GM21723 (cell line): Measurements from ENCODE around the gene DPM2.

Experiments used
- ATAC-seq: cut with Tn5 transposase; IDR thresholded peaks from one replicate; pipeline ENCODE4 v1.9.1; 2021; ENCODE audit warnings: mild to moderate bottlenecking, moderate library complexity; ENCODE audit not compliant: unreplicated experiment

DPM2 gene

DNA sequence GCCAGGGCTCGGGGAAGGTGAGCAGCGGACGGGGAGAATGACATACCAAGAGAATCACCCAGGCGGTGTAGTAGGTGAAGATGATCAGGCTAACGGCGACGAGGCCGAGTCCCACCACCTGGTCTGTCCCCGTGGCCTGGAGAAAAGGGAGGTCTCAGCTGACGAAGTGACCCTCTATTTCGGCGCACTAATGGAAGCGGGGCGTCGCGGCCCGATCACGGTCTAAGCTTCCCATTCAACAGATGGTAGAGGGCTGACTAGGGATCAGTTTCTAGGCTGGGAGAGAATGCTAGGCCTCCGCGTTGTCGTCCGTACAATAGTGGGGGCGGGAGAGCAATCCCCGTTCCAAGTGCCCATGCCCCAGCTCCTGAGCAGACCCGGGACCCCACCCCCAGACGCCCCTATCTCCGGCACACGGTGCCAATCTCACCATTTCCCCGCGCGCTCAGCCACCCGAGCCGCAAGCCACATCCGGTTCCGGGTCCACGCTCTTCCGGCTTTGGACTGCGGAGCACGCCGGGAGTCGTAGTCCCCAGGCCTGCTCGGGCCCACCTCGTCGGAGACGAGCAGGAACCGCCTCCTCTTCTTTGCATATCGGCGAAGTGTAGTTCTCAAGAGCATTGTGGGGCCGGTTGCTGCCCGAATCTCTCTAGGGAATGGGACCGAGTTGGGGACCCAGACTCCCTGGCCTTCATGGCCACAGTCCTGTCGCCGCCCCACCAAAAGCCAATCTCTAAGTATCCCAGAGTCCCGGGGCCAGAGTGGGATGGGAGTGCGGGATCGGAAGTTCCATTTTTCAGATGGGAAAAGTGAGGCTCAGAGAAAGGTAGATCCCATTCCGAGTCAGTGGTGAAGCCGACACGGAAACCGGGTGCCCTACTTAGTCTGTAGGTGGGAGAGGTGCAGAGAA is at the start of gene DPM2:
Gene DPM2 (minus strand): TSS at position 467 of the 910 bp plus-strand sequence. CDS start 34 bp downstream, at position 433.
- peak; percentile 83 for ATAC-seq

DNA sequence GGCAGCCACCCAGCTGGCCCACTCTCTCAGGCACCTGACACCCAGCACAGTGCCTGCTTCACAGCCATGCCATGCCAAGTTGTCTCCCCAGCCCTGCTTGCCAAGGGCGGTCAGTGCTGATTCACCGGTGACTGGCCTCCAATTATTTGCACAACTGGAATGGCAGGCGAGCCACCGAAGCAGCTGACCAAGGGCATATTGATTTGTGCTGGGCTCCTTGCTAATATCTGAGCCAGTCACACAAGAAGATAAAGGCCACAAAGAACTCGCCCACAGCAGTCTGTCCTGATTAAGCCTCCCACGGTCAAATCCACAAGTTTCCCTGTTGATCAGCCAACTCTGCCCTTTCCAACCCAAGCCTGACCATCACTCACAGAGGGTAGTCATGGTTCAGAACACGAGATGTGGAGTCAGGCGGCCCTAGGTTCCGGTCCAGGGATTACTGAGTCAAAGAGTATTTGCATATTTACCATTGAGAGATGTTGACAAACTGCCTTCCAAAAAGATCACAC is 49.5 kb upstream of the DPM2 start:
- ATAC-seq = no peak

- ATAC-seq = no peak
Measured at GRCh38 chr9:127985011-127985410, 47.4 kb upstream of the DPM2 start.

- no peak for ATAC-seq
Measured at GRCh38 chr9:127983847-127984289, 46.2 kb upstream of the DPM2 start.

DNA sequence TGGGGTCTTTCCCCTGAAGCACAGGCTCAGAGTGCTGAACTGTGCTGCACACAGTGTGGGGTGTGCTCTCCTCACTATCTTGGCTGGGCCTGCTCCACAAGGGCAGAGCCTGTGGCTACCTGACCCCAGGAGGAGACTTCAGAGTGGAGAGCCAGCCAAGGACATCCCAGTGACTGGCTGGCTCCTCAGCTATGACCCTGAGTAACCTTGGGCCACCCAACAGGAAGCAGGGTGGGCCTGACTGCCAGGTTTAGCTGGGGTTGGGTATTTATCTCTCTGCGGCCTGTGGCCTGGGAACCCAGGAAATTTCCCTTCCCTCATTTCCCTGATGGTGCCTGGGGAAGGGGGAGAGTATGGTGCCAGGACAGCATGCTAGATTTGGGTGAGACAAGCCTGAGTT is 45.3 kb upstream of the DPM2 start:
- ATAC-seq = no peak

DNA sequence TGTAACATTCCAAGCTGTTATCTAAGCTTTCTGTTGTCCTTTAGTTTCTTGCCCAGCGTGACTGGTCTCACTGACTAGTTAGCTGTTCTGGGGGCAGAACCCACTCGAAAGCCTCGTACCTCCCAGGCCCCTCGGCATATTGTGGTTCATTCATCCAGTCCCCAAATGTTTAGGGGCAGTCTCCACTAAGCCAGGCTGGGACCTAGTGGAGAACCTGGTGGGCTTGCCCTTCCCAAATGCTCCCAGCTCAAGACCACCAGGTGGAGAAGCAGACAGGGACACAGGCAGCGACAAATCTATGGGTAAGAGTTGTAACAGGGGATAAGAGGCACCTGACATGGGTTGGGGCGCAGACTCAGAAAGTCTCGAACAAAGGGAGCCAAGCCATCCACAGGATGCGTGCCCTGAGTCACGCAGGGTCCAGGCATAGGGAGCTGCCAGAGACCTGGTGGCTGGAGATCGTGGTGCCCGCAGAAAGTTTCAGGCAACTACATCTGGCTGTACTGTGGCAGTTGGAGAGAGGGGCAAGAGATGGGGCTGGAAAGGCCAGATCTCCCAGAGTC is 44.0 kb upstream of the DPM2 start:
- ATAC-seq = no peak

DNA sequence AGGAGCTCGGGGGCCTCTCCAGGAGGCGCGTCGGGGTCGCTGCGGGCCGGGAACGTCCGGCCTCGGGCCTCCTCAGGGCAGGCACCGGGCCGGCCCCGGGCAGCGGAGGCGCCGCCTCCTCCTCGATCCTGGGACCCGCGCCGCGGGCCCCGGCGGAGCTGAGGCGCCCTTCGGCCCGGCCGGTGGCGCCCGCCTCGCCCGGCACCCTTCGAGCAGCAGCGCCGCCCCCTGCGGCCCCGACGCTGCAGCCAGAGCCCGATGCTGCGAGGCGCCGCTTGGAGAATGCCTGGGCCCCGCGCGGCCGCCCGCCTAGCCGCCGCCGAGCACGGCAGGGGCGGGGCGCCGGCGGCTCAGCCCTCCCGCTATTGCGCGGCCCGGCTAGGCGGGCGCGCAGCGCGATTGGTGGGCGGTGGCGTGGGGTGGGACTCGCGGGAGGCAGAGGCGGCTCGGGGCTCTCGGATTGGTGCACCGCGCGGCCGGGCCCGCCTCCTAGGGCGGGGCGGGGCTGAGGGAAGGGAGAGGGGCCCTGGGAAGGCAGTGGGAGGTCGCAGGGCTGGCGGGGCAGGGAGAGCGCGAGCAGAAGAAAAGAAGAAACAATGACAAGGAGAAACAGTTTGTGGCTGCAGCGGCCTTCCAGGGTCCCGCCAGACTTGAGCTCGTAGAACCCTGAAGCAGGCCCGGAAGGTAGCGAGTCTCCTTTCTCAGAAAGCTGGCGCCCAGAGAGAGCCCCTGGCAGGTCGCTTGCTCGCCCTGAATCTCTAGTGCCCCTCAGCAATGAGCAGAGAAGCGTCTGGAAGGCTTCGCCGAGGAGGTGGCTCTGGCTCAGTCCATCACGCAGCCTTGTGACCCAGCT is 43.3 kb upstream of the DPM2 start, which contains the start of gene EEIG1:
Gene EEIG1 (minus strand): TSS at position 284 of the 853 bp plus-strand sequence. CDS start 852 bp downstream, outside the sequence.
- ATAC-seq = peak; percentile 69

GRCh38 chr9:127980060-127980705 is 42.5 kb upstream of the DPM2 start:
- peak; percentile 42 for ATAC-seq

- peak; percentile 27 for ATAC-seq
Measured at GRCh38 chr9:127979333-127980059, 41.8 kb upstream of the DPM2 start.

DNA sequence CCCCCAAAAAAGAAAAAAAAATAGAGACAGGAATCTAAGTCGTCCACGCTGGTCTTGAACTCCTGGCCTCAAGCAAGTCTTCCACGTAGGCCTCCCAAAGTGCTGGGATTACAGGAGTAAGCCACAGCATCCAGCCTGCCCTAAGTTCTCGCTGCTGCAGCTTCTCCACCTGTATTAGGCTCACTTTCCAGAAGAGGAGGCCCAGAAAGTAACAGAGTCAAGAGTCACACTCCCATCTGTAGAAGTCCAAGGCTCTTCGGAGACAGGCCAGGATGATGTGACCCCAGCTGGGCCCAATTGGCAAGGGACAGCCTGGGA is 41.3 kb upstream of the DPM2 start:
- ATAC-seq = no peak

GRCh38 chr9:127977884-127978647 is 40.4 kb upstream of the DPM2 start:
- ATAC-seq = no peak

DNA sequence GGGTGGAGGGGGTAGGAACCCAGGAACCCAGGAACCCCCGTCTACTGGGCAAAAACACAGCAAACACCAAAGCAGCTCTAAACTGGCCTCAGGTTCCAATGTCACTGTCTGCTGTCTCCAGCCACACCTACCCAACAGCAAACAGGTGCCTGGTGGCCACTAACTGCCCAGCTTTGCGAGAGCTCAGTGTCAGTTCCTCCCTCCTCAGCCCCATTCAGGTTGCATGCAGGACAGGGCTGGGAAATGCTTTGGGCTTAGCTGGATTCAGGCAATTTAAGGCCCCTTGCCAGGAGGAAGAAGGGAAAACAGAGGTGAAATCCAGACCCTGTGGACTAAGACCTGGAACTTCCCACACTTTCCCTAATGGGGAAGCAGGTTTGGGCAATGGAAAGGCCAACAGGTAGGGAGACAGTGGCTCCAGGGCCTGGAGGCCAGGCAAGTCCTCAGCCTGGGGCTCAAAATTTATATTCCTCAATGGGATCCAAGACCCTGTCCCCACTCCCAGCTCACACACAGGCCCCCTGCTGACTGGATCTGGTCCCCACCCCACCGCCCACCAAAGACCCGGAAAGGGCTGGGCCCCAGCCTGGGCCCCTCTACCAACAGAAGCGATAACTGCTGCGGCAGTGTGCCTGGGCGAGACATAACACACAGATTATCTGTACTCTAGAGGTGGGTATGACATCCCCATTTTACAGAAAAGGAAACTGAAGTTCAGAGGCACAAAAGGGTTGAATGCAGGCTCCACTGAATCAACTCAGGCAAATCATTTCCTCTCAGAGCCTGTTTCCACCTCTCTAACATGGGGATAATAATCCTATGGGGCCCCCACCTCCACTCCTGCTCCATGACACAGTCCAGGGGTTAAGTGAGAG is 39.6 kb upstream of the DPM2 start:
- no peak for ATAC-seq

- no peak for ATAC-seq
Measured at GRCh38 chr9:127976498-127976897, 38.8 kb upstream of the DPM2 start.

GRCh38 chr9:127975376-127976315 is 38.0 kb upstream of the DPM2 start:
- no peak for ATAC-seq

- no peak for ATAC-seq
Measured at GRCh38 chr9:127974769-127975261, 37.2 kb upstream of the DPM2 start.

GRCh38 chr9:127974001-127974768 is 36.5 kb upstream of the DPM2 start:
- ATAC-seq = no peak
